ENCODE results near the gene FAM53B.

The FAM53B gene

DNA sequence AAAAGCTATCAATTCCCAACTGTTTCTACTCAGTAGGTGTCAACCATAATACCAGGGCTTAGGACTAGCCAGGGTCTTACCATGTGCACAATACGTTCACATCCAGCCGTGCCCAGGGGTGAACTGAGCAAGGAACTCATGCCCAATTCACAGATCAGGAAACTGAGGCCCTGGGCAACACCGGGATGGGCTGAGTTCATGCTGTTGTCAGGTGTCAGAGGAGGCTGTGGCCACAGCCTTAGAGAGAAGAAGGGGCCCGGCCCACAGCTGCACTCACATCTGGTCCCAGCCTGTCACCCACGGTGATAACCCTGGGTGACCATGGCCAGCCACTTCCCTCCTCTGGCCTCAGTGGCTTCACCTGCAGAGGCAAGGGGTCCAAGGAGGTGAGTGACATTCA is 92.0 kb downstream of the FAM53B start:
- Histone ChIP-seq H3K27ac (ENCODE audit: low read length) (no peak overlapping the region), H3K4me3 (ENCODE audit: low read length) (no peak overlapping the region), H2AFZ (ENCODE audit: low read length) (no peak overlapping the region), H4K20me1 (ENCODE audit: insufficient read depth, low read length) (no peaks in the 10 kb centered on the region), H3K4me2 (ENCODE audit: low read depth, low read length) (no peak overlapping the region), H3K9ac (ENCODE audit: low read length) (no peak overlapping the region), H3F3A (ENCODE audit: insufficient read depth, low read length) (peaks cover 16% of the 10 kb centered on the region), H3K4me1 (ENCODE audit: low read length) (peaks cover 26% of the 10 kb centered on the region), H3K36me3 (replicated peaks; ENCODE audit: insufficient read depth, low read length) (no peaks in the 10 kb centered on the region), H3K9me3 (replicated peaks; ENCODE audit: insufficient read depth, low read length) (no peaks in the 10 kb centered on the region), H3K79me2 (ENCODE audit: low read length) (peaks cover 44% of the 10 kb centered on the region), H3K27me3 (replicated peaks; ENCODE audit: insufficient read depth, low read length) (no peaks in the 10 kb centered on the region), H3K9me2 (replicated peaks; ENCODE audit: insufficient read depth, low read length) (no peaks in the 10 kb centered on the region)
- no peak for DNase-seq
- TF ChIP-seq EZH2 (optimal IDR thresholded peaks at IDR 0.05; ENCODE audit: low read depth, low read length): no peak
- TF ChIP-seq, protein P1, sequence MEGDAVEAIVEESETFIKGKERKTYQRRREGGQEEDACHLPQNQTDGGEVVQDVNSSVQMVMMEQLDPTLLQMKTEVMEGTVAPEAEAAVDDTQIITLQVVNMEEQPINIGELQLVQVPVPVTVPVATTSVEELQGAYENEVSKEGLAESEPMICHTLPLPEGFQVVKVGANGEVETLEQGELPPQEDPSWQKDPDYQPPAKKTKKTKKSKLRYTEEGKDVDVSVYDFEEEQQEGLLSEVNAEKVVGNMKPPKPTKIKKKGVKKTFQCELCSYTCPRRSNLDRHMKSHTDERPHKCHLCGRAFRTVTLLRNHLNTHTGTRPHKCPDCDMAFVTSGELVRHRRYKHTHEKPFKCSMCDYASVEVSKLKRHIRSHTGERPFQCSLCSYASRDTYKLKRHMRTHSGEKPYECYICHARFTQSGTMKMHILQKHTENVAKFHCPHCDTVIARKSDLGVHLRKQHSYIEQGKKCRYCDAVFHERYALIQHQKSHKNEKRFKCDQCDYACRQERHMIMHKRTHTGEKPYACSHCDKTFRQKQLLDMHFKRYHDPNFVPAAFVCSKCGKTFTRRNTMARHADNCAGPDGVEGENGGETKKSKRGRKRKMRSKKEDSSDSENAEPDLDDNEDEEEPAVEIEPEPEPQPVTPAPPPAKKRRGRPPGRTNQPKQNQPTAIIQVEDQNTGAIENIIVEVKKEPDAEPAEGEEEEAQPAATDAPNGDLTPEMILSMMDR (IDR thresholded peaks at IDR 0.05; ENCODE audit: low read length): no peak

DNA sequence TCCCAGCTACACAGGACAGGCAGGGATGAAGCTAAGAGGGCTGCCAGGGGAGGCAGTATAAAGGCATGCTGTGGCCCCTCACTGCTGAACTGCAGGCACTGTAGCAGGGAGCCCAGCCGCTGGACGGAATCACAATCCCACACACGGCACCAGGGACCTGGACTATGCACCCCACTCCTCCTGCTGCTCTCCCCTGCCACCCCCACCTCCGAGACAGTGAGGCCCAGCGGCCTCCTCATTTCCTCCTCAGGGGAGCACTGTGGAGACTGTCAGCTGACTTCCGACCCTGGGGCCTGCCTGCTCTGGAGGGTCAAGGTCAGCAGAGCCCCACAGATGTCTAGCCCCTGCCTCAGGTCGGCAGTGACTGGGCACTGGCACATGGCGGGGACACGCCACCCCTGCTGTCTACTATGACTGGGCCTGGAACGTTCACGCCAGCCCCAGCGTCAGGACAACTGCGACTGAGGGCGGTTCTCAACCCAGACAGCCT is 92.7 kb downstream of the FAM53B start:
- Histone ChIP-seq H3K79me2 (ENCODE audit: low read length) (peaks cover 52% of the 10 kb centered on the region), H3K9me3 (replicated peaks; ENCODE audit: insufficient read depth, low read length) (no peaks in the 10 kb centered on the region), H3K27ac (ENCODE audit: low read length) (no peak overlapping the region), H3K27me3 (replicated peaks; ENCODE audit: insufficient read depth, low read length) (no peaks in the 10 kb centered on the region), H3K9me2 (replicated peaks; ENCODE audit: insufficient read depth, low read length) (no peaks in the 10 kb centered on the region), H3K9ac (ENCODE audit: low read length) (no peak overlapping the region), H3K36me3 (replicated peaks; ENCODE audit: insufficient read depth, low read length) (no peaks in the 10 kb centered on the region), H2AFZ (ENCODE audit: low read length) (no peak overlapping the region), H4K20me1 (ENCODE audit: insufficient read depth, low read length) (no peaks in the 10 kb centered on the region), H3K4me2 (ENCODE audit: low read depth, low read length) (no peak overlapping the region), H3K4me1 (ENCODE audit: low read length) (peaks cover 26% of the 10 kb centered on the region), H3F3A (ENCODE audit: insufficient read depth, low read length) (peaks cover 16% of the 10 kb centered on the region), H3K4me3 (ENCODE audit: low read length) (no peak overlapping the region)
- TF ChIP-seq, protein P1 (IDR thresholded peaks at IDR 0.05; ENCODE audit: low read length): no peak
- TF ChIP-seq EZH2phosphoT487 (IDR thresholded peaks at IDR 0.05; ENCODE audit: low read length) (no peak), EZH2 (optimal IDR thresholded peaks at IDR 0.05; ENCODE audit: low read depth, low read length) (no peak)
- DNase-seq: no peak

DNA sequence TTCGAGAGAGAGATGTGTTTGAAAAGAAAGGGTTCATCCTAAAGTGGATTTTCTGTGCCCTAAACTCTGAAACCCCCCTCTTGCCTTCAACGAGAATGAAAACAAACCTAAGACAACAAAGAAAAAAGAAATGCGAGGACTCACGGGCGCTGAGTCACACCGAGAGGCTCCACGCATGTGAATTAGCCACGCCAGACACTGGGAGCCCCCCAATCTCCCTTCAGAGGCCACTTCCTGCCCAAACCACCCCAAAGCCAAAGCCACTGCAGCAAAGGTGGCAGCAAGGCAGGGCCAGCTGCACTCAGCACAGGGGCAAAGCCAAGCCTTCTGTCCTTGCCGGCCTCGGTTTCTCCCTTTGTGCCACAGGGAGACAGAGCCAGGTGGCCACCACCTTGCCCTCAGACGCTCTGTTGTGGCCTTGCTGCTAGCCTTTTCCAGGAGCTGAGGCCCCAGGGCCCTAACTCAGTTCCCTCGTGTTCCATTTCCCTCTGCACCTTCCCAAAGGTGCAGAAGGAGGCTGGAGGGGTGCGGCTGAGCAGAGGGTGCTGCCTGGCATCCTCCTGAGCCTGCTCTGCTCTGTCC is 93.3 kb downstream of the FAM53B start:
- no peak for DNase-seq
- H3K9ac ChIP-seq (ENCODE audit: low read length): no peak overlapping the region
- peaks cover 16% of the 10 kb centered on the region for H3F3A ChIP-seq (ENCODE audit: insufficient read depth, low read length)
- TF ChIP-seq EZH2 (optimal IDR thresholded peaks at IDR 0.05; ENCODE audit: low read depth, low read length): no peak
- no peak for TF ChIP-seq EZH2phosphoT487 (IDR thresholded peaks at IDR 0.05; ENCODE audit: low read length)
- TF ChIP-seq, protein P1 (IDR thresholded peaks at IDR 0.05; ENCODE audit: low read length): no peak
- H3K4me2 ChIP-seq (ENCODE audit: low read depth, low read length): no peak overlapping the region
- no peaks in the 10 kb centered on the region for H3K9me3 ChIP-seq (replicated peaks; ENCODE audit: insufficient read depth, low read length)
- H3K9me2 ChIP-seq (replicated peaks; ENCODE audit: insufficient read depth, low read length): no peaks in the 10 kb centered on the region
- no peaks in the 10 kb centered on the region for H4K20me1 ChIP-seq (ENCODE audit: insufficient read depth, low read length)
- H2AFZ ChIP-seq (ENCODE audit: low read length): no peak overlapping the region
- no peaks in the 10 kb centered on the region for H3K27me3 ChIP-seq (replicated peaks; ENCODE audit: insufficient read depth, low read length)
- H3K4me3 ChIP-seq (ENCODE audit: low read length): no peak overlapping the region
- H3K36me3 ChIP-seq (replicated peaks; ENCODE audit: insufficient read depth, low read length): no peaks in the 10 kb centered on the region
- H3K79me2 ChIP-seq (ENCODE audit: low read length): peaks cover 57% of the 10 kb centered on the region
- H3K4me1 ChIP-seq (ENCODE audit: low read length): peaks cover 26% of the 10 kb centered on the region
- no peak overlapping the region for H3K27ac ChIP-seq (ENCODE audit: low read length)

All from MM.1S (cell line).